ENCODE data around the gene TRAP1.

DNA sequence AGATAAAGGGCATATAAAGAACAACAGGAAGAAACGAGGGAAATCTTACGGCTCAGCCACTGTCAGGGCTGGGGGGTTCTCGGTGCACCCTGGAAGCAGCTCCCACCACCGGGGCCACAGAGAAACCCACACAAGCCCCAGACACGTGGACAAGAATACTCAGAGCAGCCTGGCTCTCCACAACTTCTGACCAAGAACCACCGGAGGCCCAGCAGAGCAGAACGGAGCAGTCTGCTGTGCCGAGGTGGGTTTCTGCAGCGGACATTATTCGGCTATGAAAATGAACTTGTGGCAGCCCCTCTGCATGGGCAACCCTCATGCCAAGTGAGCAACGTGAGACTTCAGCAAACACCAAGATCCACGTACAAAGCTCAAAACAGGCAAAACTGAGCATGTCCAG is 56.0 kb downstream of the TRAP1 start:
- TF ChIP-seq POLR2A (IDR thresholded peaks at IDR 0.05), result no peak
- TF ChIP-seq, protein P1, sequence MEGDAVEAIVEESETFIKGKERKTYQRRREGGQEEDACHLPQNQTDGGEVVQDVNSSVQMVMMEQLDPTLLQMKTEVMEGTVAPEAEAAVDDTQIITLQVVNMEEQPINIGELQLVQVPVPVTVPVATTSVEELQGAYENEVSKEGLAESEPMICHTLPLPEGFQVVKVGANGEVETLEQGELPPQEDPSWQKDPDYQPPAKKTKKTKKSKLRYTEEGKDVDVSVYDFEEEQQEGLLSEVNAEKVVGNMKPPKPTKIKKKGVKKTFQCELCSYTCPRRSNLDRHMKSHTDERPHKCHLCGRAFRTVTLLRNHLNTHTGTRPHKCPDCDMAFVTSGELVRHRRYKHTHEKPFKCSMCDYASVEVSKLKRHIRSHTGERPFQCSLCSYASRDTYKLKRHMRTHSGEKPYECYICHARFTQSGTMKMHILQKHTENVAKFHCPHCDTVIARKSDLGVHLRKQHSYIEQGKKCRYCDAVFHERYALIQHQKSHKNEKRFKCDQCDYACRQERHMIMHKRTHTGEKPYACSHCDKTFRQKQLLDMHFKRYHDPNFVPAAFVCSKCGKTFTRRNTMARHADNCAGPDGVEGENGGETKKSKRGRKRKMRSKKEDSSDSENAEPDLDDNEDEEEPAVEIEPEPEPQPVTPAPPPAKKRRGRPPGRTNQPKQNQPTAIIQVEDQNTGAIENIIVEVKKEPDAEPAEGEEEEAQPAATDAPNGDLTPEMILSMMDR (IDR thresholded peaks at IDR 0.05), result no peak
